Keratinocyte (primary cell): ENCODE data around the gene CASKIN2.

Experiments
- CTCF ChIP-seq, 3 experiments: IDR thresholded peaks in 1 of 3; conservative IDR thresholded peaks in 1 of 3; optimal IDR thresholded peaks in 1 of 3; 2 replicates in 2 of 3; 3 replicates in 1 of 3; pipeline versions ENCODE3 to v1.5.1; 2011; ENCODE audit warnings: low read length in 3 of 3, mild to moderate bottlenecking in 3 of 3, moderate library complexity in 2 of 3, control low read depth in 1 of 3, inconsistent platforms in 1 of 3; ENCODE audit not compliant: insufficient read depth in 2 of 3; ENCODE audit errors: extremely low read depth in 1 of 3
- EZH2 ChIP-seq: IDR thresholded peaks from one replicate; pipeline ENCODE4 v1.6.1; 2012; ENCODE audit warnings: inconsistent platforms, mild to moderate bottlenecking, low read length, moderate library complexity

DNA sequence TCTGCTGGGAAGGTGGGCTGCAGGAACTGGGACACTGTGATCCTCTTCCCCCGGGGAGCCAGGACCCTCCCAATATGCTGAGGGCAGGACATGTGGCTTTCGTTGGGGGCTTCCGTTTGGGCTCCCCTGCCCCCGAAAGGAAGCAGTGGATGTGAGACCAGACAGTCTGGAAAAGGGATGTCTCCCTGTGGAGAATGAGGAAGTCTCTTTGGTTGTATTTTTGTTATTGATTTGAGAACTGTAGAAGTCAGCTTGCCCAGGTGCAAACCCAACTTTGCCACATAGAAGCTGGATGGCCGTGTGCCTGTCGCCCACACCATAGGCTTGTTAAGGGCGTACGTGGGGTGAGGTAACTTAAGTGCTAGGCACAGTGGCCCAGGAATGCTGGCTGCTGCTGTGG is 28.9 kb upstream of the CASKIN2 start:
- TF ChIP-seq CTCF (optimal IDR thresholded peaks at IDR 0.05 in 1 of 3, IDR thresholded peaks at IDR 0.05 in 1 of 3, conservative IDR thresholded peaks at IDR 0.05 in 1 of 3; ENCODE audit: extremely low read depth in 1 of 3, insufficient read depth in 2 of 3, low read length in 3 of 3) (no peak), EZH2 (no peak)
